HTR-8/SVneo (cell line): ENCODE results near the gene KATNAL2.
A peak's percentile ranks its signal among the peaks of the same experiment; 100 is the strongest.

ENCODE experiments used
- DNase-seq: peaks from one replicate; pipeline ENCODE4 v3.0.0; 2011; ENCODE audit warnings: low spot score, mixed read lengths; ENCODE audit not compliant: insufficient read length
- FAIRE-seq: peaks from 2 replicates; lab custom pipeline; 2011; peaks lifted over from hg19 to GRCh38; lab: Jason Lieb, UNC

The KATNAL2 gene

DNA sequence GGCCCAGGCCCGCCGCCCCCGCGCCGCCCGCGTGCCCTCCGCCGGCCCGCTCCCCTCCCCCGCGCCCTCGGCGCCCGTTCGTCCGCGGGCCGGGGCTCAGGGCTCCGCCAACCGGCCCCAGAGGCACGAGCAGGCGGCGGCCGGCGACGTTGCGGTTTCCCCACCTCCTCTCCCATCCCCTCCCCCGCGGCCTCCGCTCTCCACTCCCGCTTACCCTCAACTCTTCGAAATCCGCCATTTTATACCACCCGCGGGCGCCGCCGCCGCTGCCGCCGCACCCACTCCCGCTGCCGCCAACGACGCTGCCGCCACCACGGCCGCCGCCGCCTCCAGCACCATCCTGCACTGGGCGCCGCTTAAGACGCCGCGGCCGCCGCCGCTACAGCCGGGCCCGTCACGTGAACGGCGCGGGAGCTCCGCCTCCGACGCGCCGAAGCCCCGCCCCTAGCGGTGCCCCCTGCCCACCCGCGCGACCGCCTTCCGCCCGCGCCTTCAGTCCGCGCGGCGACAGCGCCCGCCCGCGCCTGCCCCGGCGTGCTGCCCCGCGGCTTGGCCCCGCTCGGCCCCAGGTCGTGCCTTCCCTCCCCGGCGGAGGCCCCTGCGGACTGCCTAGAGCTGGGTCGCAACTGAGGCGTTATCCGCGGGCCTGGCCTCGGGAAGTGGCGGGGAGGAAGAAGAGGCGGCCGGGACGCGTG is at the start of gene KATNAL2, which contains the start of gene PIAS2:
KATNAL2 (plus strand) TSS at position 495 of the 695 bp plus-strand sequence. CDS start 29,271 bp downstream, outside the sequence.
PIAS2 (minus strand) TSS at position 400 of the 695 bp plus-strand sequence; CDS start at position 238, 162 bp downstream.
- FAIRE-seq = no peak
- peak; percentile 57 for DNase-seq

DNA sequence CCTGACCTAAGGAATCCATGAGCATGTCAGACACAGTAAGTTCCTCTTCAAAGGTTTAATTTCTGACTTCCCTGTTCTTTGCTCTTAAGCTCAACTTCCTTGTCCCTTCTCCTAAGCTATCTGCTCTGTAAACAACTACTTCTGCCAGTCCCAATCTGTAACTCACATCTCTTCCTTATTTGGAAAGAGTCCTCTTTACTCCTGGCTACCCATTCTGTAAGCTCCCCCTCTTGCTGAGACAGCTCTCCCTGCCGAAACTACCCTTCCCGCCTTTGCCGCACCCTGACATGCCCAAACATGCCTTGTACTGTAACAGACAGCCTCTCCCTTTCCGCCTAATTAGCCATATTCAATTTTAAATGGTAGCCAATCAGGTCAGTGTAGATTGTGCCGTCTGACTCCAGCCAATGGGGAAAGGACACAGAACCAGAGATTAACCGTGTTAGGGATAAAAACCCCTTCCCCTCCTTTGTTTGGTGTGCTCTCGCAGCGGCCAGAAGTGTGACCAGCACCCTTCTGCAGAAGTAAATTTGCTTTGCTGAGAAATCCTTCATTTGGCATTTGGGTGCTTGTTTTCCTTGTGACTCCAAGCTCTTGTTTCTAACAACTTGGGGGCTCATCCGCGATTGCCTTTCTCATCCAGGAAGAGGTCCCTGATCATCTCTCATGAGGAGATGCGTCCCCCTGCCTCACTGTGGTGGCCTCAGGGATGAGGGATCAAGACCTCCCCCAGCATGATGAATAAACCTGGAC is 49.1 kb upstream of the KATNAL2 start:
- FAIRE-seq (no peak), DNase-seq (no peak)

- no peak for FAIRE-seq
- DNase-seq = no peak
Measured at GRCh38 chr18:46877329-46877987, 39.9 kb upstream of the KATNAL2 start.

- DNase-seq = no peak
- FAIRE-seq = no peak
Measured at GRCh38 chr18:46883180-46883579, 34.2 kb upstream of the KATNAL2 start.

DNA sequence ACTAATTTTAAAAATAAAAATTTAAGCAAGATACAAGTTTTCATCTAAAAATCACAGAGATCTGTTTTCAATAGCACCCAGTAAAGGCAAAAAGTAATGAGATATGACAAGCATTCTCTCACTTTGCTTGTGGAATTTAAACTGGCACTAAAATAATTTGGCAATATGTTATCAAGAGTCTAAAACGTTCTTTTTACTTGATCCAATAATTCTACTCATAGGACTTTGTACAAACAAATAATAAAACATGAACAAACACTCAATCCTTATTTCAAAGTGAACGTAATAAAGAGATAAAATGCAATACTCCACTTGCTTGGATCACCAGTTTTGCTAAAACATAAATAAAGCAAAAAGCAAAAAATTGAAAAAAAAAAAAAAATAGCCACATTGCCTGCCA is 30.5 kb upstream of the KATNAL2 start:
- no peak for FAIRE-seq

DNA sequence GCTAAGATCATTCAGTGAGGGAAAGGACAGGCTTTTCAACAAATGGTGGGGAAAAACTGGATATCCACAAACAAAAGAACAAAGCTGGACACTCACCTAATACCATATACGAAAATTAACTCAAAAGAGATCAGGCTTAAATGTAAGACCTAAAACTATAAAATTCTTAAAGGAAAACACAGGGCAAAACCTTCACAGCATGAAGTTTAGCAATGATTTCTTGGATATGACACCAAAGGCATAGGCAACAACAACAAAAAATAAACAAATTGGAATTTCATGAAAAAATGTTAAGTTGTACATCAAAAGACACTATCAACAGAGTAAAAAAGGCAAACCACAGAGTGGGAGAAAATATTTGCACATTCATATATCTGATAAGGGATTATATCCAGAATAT is 28.4 kb upstream of the KATNAL2 start:
- FAIRE-seq (no peak), DNase-seq (no peak)

More for the DNA sequence above, 30.5 kb upstream of the KATNAL2 start:
- no peak for DNase-seq

DNA sequence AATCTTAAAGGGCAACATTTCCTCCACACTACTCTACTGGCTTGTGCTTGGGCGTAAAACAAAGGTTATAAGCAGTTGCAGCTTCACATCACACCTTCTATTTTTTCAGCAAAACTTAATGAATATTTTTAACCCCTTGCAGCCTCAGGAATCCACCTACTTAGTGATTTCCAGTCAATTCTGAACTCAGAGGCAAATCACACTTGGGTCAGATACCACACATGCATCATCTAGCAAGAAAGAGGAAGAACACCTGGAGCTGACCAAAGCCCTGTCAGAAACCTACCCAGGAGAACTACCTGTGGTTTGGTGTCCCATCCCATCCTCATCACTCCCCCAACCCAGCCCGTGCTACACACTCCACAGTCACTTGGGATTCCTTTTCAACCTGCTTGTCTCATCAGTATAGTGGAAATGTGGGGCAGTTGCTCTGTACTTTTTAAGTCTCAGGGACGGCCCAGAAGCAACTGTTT is 25.6 kb upstream of the KATNAL2 start:
- FAIRE-seq = no peak

DNA sequence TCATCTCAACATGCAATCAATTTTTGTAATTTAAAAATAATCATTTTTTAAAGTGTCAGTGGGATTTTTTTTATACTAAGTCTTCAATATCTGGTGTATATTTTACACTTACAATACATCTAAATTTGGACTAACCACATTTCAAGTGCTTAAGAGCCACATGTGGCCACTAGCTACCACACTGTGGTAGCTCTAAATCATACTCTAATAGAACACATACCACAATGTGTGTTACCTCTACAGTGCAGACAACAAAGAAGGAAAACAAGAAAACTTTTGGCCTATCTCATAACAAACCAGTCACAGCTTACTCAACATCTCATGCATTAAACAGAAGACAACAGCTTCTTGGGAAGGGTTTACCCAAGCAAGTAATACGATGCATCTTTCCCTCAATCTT is 24.6 kb upstream of the KATNAL2 start:
- FAIRE-seq (no peak), DNase-seq (no peak)

More for the DNA sequence above, 25.6 kb upstream of the KATNAL2 start:
- DNase-seq = no peak

- no peak for FAIRE-seq
- DNase-seq = no peak
Measured at GRCh38 chr18:46893360-46893759, 24.0 kb upstream of the KATNAL2 start.

DNA sequence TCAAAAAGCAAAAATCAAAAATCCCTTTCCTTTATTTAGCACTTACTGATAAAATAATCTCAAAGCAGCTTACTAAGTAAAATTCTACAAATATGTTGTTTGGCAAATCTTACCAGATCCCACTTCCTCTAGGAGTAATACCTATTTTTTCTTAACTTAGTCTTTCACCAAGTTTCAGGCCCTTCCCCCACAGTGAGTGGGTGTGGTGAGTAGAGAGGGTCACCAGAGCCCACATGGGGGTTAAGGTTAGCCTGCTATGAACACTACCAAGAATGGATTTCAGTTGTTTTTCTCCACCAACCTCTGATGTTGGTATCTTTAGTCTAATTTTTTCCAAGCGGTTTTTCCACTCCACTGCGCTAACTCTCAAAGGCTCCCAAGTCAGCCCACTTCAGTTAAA is 23.3 kb upstream of the KATNAL2 start:
- FAIRE-seq (no peak), DNase-seq (no peak)

DNA sequence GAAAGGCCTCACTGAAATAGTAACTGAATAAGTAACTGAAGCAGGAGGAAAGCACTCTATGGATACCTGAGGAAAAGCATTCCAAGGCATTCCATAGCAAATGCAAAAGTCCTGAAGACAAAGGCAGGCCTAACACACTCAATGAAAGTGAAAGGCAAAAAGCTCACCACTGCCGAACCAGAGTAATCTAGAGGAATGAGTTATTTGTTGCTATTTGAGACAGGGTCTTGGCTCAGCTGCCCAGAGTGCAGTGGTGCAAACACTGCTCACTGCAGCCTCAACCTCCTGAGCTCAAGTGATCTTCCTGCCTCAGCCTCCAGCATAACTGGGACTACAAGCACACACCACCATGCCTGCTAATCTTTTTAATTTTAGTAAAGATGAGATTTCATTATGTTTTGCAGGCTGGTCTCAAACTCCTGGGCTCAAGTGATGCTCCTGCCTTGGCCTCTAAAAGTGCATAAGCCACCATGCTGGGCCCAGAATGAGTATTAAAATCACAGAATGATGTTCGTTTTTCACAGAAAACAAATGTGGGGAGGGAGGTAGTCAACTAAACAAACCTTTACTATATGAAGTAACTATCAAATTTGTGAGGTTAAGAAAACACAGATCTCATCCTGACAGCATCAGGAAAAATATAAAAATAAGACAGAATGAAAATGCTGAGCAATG is 18.0 kb upstream of the KATNAL2 start:
- no peak for FAIRE-seq
- no peak for DNase-seq

GRCh38 chr18:46903406-46903805 is 14.0 kb upstream of the KATNAL2 start:
- DNase-seq = no peak
- FAIRE-seq = no peak

GRCh38 chr18:46909497-46909896 is 7.9 kb upstream of the KATNAL2 start:
- no peak for DNase-seq
- FAIRE-seq = no peak

- FAIRE-seq (no peak), DNase-seq (no peak)
Measured at GRCh38 chr18:46910856-46911255, 6.5 kb upstream of the KATNAL2 start.

GRCh38 chr18:46915800-46916550 is 1.4 kb upstream of the KATNAL2 start:
- FAIRE-seq (no peak), DNase-seq (no peak)

DNA sequence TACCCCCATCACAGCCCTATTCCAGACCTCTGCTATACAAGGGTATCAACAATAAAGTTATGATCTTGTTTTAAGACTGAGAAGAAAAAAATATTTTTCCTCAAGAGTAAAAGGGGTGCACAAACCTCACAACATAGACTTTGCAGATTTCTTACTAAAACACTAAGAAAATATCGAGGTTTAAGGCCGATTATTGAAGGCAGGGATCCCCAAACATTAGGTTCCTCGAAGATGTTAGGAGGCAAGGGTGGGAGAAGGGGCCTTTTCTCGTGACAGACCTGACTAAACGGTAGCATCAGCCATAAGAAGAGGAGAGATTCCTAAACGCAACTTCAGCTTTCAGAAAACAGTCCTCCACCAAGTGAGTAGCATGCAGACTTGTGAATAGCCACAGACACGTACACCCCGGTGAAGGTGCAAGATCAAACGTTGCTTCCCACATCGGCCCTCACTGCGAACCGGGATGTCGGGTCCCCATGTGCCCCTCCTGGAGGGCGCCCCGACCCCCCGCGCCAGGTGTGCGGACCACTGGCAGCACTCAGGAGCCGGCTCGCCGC is 773 bp upstream of the KATNAL2 start:
- peak; percentile 17 for DNase-seq

DNA sequence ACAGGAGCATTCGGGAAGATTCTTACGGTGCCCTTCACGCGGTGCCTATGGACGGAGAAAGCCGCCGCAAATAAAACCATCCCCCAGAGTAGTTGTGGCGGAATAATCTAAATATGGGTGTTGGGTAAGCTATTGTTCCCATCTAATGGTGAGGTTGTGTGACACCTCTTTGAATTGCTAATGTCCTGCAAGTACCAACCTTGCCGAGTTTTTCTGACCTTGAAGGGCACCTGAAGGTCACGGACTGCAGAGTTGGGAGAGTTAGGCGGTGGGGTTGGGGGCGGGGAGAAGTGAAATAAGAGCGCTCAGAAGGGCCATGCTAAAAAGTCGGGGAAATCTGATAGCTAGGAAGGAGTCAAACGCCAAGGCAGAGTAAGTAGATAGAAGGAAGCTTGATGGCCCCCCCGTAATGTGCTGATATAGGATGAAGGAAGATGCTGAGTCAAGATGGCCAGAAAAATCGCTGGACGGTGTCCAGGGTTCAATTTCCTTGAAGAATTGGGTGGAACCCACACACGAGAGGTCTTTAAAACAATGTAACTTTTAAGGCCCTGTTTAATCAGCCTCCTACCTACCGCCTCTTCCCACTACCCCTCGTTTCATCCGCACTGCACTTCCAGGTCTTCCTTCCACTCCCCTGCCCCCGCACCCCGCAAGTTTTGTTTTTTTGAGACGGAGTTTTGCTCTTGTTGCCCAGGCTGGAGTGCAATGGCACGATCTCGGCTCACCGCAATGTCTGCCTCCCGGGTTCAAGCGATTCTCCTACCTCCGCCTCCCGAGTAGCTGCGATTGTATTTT is 600 bp downstream of the KATNAL2 start:
- DNase-seq = peak; percentile 22
- FAIRE-seq = no peak

More for the DNA sequence above, 773 bp upstream of the KATNAL2 start:
- no peak for FAIRE-seq

- FAIRE-seq (no peak), DNase-seq (no peak)
Measured at GRCh38 chr18:46920067-46920466, 2.7 kb downstream of the KATNAL2 start.
